Small intestine (tissue), 7 donors: ENCODE results near the gene CPED1. TPM values are rescaled to one million over a fixed set of nuclear protein-coding genes. Genes with fewer than 3 reads are reported as not detected.
A peak's percentile ranks its signal among the peaks of the same experiment; 100 is the strongest.
"Not testable (repeated sequence)": the region's sequence is repeated elsewhere in the genome, so short reads cannot be mapped to it uniquely, and the experiment has no call there.

Source experiments
- DNase-seq, 2 donors: peaks; one replicate each; pipeline versions ENCODE4 v3.0.0 to v3.0.0-alpha.2; 2013
- FAIRE-seq: peaks from 2 replicates; lab custom pipeline; 2012; peaks lifted over from hg19 to GRCh38; lab: Jason Lieb, UNC
- H3K27ac ChIP-seq, 3 donors: one replicate each; pipeline ENCODE4 v1.5.1; 2013; ENCODE audit warnings: low read length in 2 of 3, mild to moderate bottlenecking in 2 of 3, control low read depth in 1 of 3, inconsistent platforms in 1 of 3, low read depth in 1 of 3, moderate library complexity in 1 of 3
- H3K27me3 ChIP-seq, 3 donors: one replicate each; pipeline ENCODE4 v1.6.1; 2013; ENCODE audit warnings: low read length in 3 of 3, inconsistent platforms in 1 of 3; ENCODE audit not compliant: control insufficient read depth in 3 of 3, insufficient read depth in 3 of 3
- H3K36me3 ChIP-seq, 3 donors: one replicate each; pipeline ENCODE4 v1.6.1; 2013; ENCODE audit warnings: low read length in 3 of 3, inconsistent platforms in 1 of 3, low read depth in 1 of 3, mild to moderate bottlenecking in 1 of 3, moderate library complexity in 1 of 3; ENCODE audit not compliant: control insufficient read depth in 3 of 3, insufficient read depth in 2 of 3
- H3K4me1 ChIP-seq, 3 donors: one replicate each; pipeline ENCODE4 v1.6.1; 2013; ENCODE audit warnings: low read length in 2 of 3, inconsistent platforms in 1 of 3, low read depth in 1 of 3, mild to moderate bottlenecking in 1 of 3, moderate library complexity in 1 of 3; ENCODE audit not compliant: control insufficient read depth in 3 of 3, insufficient read depth in 2 of 3
- H3K4me3 ChIP-seq, 3 donors: one replicate each; pipeline ENCODE4 v1.5.1; 2013; ENCODE audit warnings: low read length in 3 of 3, control low read depth in 1 of 3, inconsistent platforms in 1 of 3, low read depth in 1 of 3, mild to moderate bottlenecking in 1 of 3, moderate library complexity in 1 of 3
- H3K9me3 ChIP-seq, 2 donors: one replicate each; pipeline ENCODE4 v1.6.1; 2013; ENCODE audit warnings: low read depth in 1 of 2, low read length in 1 of 2; ENCODE audit not compliant: control insufficient read depth in 2 of 2, insufficient read depth in 1 of 2
- WGBS, 3 donors: extraction: QIAGEN DNeasy Blood & Tissue Kit; methylation state at CpG; one replicate each; pipeline ENCODE4 v1.1.7; 2013; 5-methylcytosine and 5-hydroxymethylcytosine counted together
- polyA plus RNA-seq, 4 donors: library from polyadenylated mRNA; stranded (reverse) in 3 of 4; unstranded in 1 of 4; fragments of 200-250 nt in 3 of 4; fragments of 120-200 nt in 1 of 4; gene quantifications; one replicate each; pipeline versions ENCODE4 v1.2.1 to v1.2.3, GENCODE V29; 2013
- donor health status: healthy with polysubstance abuse.
- donor health status: control.
- donor health status: control.
- donor health status: Bipolar disorder and iron deficiency.
- donor health status: healthy.

The CPED1 gene
- polyA plus RNA-seq, 4 donors: 0.22 to 8.7 (median 1.9) TPM

DNA sequence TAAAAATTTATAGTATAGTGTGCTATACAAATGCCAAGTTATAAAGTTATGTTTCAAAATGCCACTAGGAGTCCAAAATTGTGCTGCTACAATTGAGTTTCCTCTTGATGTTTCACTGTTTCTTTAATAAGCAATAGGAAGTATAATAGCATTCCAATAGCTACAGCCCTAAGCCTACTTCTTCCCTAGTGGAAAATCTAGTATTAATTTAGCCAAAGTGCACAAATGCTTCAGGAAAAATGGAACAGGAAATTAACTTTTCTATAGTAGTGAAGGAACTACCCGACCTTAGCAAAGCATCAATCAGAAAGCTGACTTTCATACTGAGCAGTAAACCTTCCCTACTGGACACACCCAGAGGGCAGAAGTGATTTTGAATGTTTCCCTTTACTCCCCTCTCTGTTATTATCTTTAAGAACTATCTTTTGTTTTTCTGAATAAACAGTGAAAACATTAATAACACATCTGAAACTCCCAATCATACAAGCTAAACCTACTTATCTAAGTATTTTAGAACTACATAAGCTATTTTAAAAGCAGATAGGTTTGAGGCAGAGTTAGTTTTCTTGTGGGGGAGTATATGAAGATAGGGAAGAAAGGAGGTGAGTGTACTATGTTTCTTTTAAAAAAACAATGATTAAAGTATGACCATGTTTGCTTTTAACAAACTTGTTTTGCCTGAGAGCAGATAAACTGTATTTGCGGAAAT lies 13.7 kb downstream of the CPED1 start:
- Histone ChIP-seq H3K4me3 (no peak overlapping the region), H3K9me3 (no peaks in the 10 kb centered on the region), H3K27me3 (no peaks in the 10 kb centered on the region), H3K4me1 (no peaks in the 10 kb centered on the region), H3K36me3 (no peaks in the 10 kb centered on the region), H3K27ac (peak overlapping the region in 1 of 3 donors; percentile 13)
- WGBS, 3 donors: 48 to 54% (median 50%) methylated on average over 2 of the region's 2 CpGs
- DNase-seq (no peak), FAIRE-seq (no peak)

DNA sequence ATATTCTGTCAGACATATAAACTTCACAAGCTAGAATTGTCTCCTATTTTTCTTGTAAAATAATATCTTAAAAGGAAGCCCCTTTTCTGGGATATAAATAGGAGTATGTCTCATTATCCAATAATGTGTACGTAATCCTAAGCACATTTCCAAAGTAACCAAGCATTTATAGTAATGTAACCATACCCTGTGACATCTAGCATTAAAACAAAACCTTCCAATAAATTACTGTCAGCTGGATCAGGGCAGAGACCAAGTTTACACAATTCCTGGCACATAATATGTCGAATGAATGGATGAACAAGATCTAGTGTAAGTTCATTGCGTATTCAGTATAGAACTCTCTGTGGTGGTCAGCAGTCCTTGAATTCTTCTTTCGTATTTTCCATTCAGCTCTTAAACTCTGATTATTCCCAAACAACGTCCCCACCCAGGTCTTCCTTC lies 14.3 kb downstream of the CPED1 start:
- no peak for FAIRE-seq
- Histone ChIP-seq H3K4me1 (no peaks in the 10 kb centered on the region), H3K27ac (no peak overlapping the region), H3K27me3 (no peaks in the 10 kb centered on the region), H3K4me3 (no peak overlapping the region), H3K36me3 (no peaks in the 10 kb centered on the region), H3K9me3 (no peaks in the 10 kb centered on the region)
- no peak for DNase-seq
- WGBS, 3 donors: 67 to 87% (median 82%) methylated on average over 5 of the region's 5 CpGs

GRCh38 chr7:121003986-121004685 lies 15.6 kb downstream of the CPED1 start:
- H3K4me1 ChIP-seq: no peaks in the 10 kb centered on the region
- FAIRE-seq (no peak), DNase-seq (peak in 1 of 2 donors; percentile 42)
- H3K27me3 ChIP-seq: no peaks in the 10 kb centered on the region
- no peaks in the 10 kb centered on the region for H3K9me3 ChIP-seq
- no peaks in the 10 kb centered on the region for H3K36me3 ChIP-seq
- no peak overlapping the region for H3K4me3 ChIP-seq
- 41 to 59% (median 46%) methylated on average over 5 of the region's 5 CpGs for WGBS, 3 donors
- no peak overlapping the region for H3K27ac ChIP-seq

- H3K27me3 ChIP-seq, H3K4me1 ChIP-seq, H3K27ac ChIP-seq, H3K36me3 ChIP-seq, FAIRE-seq, DNase-seq, H3K4me3 ChIP-seq, H3K9me3 ChIP-seq: not testable (repeated sequence)
- 80 to 96% (median 85%) methylated on average over 4 of the region's 4 CpGs for WGBS, 3 donors
These were observed 16.5 kb downstream of the CPED1 start for GRCh38 chr7:121005058-121005457.

- Histone ChIP-seq H3K9me3 (no peaks in the 10 kb centered on the region), H3K27me3 (no peaks in the 10 kb centered on the region), H3K4me3 (no peak overlapping the region), H3K36me3 (no peaks in the 10 kb centered on the region), H3K27ac (peak overlapping the region in 1 of 3 donors; percentile 39), H3K4me1 (no peaks in the 10 kb centered on the region)
- FAIRE-seq: no peak
- no peak for DNase-seq
- WGBS, 3 donors: 70 to 89% (median 85%) methylated on average over 4 of the region's 4 CpGs
These were observed 17.6 kb downstream of the CPED1 start for GRCh38 chr7:121005996-121006584.

DNA sequence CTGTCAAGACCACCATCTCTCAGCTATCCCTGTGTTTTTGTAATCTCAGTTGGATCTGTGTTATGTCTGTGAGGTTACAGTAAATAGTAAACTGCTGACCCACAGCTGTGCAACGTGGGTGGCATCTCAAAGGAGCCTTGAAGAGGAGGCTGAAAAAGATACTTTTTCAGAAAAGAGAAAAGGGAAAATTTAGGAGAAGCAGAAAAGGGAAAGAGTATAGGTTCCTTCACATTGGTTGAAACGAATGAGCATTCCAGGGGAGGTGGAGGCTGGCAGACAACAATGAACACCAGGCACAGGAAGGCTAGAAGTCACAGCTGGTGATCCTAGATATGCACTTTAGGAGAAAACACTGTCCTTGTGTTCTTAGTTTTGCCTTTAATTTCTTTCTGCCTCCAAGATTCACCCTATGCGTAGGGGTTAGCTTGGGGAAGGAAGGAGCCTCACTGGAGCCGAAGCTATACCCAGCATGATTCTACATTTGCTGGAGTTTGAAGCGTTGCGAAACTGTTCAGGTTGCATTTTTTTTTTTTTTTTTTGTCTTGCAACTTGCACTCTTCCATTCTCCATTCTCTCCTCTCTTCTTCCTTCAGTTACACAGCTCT lies 18.3 kb downstream of the CPED1 start:
- Histone ChIP-seq H3K4me1 (no peaks in the 10 kb centered on the region), H3K27ac (peak overlapping the region in 2 of 3 donors; percentile 7 to 39), H3K9me3 (no peaks in the 10 kb centered on the region), H3K4me3 (no peak overlapping the region), H3K36me3 (no peaks in the 10 kb centered on the region), H3K27me3 (no peaks in the 10 kb centered on the region)
- FAIRE-seq (no peak), DNase-seq (no peak)
- WGBS, 3 donors: 70 to 89% (median 79%) methylated on average over 6 of the region's 6 CpGs

DNA sequence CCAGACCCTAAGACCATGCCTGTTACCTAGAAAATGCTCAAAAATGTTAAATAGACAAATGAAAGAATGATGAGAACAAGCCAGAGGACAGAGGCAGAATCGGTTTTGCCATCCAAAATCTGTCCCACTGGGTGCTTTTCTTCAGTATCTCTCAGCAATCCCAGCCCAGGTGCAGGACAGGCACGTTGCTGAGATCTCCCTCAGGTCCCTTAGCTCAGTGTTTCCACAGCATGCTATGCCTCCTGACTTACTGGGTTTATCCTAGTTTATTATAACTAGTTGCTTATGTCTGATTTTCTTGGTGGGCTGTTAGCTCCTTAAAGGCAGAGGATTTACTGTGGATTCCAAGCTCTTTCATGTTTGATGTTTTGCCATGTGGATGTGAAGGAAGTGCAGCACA lies 20.3 kb downstream of the CPED1 start:
- H3K36me3 ChIP-seq: no peaks in the 10 kb centered on the region
- H3K9me3 ChIP-seq: no peaks in the 10 kb centered on the region
- no peak for FAIRE-seq
- H3K27me3 ChIP-seq: no peaks in the 10 kb centered on the region
- no peak overlapping the region for H3K4me3 ChIP-seq
- no peaks in the 10 kb centered on the region for H3K4me1 ChIP-seq
- WGBS, 3 donors: 61 to 69% (median 66%) methylated on average over 2 of the region's 2 CpGs
- H3K27ac ChIP-seq: no peak overlapping the region
- DNase-seq: no peak

DNA sequence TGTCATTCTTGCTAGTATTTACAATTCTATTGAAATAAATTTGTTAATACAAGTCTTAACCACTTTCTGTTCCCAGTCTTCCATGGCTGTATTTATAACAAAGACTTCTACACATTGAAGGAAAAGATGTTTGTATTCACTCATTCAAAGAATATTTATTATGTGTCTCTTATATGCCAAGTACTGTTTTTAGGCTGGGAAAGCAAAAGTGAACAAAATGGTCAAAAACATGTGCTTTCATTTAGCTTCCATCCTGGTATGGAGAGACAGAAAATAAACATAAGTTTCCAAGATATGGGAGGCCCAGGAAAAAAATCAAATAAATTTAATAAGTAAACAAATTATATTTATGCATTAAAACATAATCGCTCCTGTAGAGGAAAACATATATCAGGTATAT lies 22.9 kb downstream of the CPED1 start:
- Histone ChIP-seq H3K27me3 (no peaks in the 10 kb centered on the region), H3K4me3 (no peak overlapping the region), H3K27ac (no peak overlapping the region), H3K4me1 (no peaks in the 10 kb centered on the region), H3K36me3 (no peaks in the 10 kb centered on the region), H3K9me3 (no peaks in the 10 kb centered on the region)
- DNase-seq (no peak), FAIRE-seq (no peak)
- 79 to 95% (median 87%) methylated on average over 1 of the region's 1 CpG for WGBS, 3 donors
